Stimulated activated CD8-positive, alpha-beta memory T cell treated with anti-CD3 and anti-CD28 coated beads, Interleukin-2, amount 100 ng/mL, for 1 hour (primary cell): ENCODE results near the gene PAPPA.

Experiments used
- DNase-seq, 2 donors: peaks; one replicate each; pipeline ENCODE4 v3.0.0-alpha.2; 2020; ENCODE audit warnings: low read depth in 2 of 2

The PAPPA gene

DNA sequence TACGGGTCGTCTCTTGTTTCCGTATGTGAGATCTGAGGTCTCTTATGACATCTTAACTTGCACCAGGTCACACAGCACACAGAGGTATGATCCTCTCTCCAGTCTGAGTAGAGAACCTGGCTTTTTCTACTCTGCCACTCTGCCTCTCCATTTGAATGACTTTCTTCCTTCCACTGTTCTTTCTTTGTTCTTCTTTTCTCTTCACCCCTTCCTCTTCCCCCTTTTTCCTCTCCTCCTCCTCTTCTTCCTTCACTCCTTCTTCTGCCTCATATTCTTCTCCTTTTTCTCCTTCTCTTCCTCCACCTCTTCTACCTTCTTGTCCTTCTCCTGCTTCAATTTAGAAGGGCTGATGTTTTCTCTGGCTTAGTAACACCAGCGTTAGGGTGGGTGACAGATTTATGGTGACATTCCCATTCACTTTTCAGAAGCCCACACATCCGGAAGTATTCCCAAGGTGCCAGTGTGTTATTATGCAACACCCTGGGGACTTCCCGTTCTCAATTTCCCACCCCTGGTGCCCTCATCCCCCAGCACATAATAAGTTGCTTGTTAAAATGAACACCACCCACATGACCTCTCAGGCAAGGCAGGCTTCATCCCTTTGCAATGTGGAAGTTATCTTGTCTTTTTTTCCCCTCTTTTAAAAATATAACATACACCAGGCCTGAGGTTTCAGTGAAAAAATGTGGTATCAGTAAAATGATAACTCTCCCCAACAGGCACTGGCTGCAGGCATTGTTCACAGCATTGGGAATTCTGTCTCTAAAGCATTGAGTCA, 122.0 kb downstream of the PAPPA start:
- no peak for DNase-seq

DNA sequence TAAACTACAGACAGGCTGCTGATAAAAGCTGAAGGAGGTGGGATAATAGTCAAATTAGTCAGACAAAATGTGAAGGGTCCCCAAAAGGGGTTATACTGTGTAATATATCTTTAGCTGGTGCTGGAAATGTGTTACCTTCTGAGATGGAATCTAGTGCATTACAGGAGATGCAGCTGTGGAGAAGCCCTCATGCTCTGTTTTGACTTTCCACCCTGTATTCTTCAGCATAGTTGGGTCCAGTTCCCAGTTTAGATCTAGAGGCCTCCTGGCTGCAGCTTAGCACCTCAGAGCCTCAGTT, 122.6 kb downstream of the PAPPA start:
- DNase-seq = no peak

DNA sequence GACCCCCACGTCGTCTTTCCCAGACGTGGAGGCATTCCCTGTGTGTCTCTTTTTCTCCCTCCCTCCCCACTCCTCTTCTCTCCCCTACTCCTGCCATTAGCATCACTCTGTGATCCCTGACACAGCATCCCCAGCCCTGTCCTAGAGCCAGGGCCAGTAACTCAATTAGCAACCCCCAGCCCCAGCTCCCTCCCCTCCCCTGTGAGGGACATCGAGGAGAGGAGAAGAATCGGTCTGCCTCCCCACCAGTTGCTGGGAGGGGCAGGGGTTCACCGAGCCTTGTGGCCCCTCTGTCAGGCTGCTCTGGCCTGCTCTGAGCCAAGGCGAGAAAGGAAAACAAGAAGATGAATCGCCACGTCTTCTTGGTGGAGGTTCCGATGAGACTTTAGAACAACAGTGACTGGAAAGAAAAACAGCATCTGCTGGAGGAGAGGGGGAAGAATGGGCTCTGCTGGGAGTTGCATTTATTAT, 123.1 kb downstream of the PAPPA start:
- DNase-seq = no peak

DNA sequence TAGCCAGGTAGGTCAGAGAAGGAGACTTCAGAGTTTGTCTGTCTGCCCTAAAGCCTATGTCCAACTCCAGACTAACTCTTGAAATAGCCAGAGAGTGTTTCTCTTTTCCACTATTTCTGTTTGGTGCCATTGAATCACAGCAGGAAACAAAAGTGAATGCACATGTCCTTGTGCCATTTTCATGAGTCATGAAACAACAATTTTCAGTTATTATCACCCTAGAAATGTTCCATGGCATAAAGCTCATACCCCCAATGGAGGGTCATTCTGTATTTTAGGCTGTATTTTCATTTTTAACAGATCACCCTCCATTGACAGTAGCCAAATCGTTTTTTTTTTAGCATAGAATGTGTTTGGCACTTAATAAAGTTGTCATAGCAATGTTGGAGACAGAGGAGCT, 124.7 kb downstream of the PAPPA start:
- no peak for DNase-seq

DNA sequence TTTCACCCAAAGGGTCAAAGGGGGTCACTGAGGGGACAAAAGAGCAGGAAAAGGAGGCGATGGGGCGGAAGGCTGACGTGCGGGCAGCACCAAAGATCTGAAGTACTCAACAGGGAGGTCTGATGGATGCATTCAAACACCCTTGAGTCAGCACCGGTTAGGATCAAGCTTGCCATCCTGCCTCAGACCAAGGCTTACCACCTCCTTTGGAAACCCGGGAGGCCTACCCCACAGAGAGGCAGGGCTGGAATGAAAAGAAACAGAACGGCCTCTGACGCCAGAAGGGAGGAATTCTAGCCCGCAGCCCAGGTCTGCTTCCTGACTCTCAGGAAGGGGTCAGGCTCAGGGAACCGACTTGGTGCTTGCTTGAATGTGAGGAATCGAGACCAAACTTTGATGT, 125.6 kb downstream of the PAPPA start:
- no peak for DNase-seq

DNA sequence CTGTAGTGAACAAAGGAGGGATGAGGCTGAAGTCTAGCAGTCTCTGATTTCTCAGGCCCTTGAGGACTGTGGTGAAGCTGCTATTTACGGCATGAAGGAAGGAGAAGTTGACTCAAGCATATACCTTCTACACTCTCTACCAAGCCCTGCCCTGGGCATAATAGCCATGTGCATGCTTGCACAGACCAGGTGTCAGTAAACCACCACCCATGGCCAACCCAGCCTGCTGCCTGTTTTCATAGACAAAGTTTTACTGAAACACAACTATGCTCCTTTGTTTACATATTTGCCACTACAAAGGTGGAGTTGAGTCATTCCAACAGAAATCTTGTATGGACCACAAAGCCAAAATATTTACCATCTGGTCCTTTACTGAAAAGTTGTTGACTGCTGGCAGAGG, 126.9 kb downstream of the PAPPA start:
- no peak for DNase-seq

DNA sequence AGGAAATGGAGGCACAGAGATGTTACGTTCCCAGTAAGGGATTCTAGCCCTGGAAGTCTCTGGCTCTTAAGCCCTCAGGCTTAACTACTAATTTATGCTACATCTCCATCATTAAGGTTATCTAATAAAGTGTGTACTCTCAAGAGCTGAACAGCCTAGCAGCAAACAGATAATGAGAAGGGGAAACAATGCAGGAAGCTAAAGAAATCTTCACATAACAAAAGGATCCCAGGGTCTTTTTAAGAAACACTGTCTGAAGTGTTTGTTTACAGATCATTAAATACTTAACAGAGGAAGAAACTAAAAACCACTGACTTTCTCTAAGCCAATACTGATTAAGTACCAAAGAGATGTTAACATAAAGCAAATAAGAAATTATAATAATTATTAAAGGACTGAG, 129.0 kb downstream of the PAPPA start:
- no peak for DNase-seq

DNA sequence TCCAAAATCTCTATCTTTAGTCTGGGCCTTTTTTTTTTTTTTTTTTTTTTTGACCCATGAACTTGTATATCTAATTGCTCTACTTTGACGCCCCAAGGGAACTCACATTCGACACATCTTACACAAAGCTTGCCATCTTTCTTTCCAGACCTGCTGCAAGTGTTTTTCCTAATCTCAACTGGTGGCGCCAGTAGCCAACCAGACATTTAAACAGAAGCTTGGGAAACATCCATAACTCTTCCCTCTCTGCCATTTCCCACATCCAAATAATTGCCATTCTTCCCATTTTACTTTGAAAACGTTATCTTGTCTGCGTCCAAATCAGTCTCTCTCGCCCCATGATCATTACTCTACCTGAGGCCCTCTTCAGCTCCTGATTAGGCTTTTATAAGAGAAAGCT, 130.9 kb downstream of the PAPPA start:
- DNase-seq = no peak

DNA sequence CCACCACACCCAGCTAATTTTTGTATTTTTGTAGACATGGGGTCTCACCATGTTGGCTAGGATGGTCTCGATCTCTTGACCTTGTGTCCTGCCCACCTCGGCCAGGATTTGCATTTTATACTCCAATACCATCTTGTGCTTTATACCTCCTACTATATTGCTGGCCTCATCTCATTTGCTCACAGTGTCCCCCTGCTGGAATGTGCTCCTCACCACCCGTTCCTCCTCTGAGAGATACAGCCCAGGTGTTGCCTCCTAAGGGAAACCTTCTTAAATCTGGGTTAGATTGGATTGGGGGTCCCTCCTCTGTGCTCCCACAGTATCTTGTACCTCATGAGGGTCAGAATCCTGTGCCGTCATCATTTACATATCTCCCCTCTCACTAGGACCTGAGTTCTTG, 131.7 kb downstream of the PAPPA start:
- DNase-seq = no peak

DNA sequence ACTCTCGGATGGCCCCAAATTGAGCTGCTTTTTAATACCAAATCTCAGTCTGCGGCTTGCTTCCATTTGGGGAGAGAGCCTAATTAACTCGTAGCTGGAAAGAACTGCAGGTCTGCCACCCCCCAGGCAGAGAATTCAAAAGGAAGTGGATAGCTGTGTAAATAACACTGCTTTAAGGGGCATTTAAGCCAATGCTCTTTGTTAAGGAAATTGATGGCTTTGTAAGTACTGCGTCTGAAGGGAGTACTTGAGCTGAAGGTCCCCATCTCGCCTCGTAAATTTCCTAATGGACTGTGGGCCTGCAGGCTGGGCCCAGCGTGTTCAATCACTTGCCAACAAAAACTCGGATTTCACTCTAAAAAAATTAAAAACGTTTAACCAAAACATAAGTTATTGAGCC, 132.7 kb downstream of the PAPPA start:
- no peak for DNase-seq

DNA sequence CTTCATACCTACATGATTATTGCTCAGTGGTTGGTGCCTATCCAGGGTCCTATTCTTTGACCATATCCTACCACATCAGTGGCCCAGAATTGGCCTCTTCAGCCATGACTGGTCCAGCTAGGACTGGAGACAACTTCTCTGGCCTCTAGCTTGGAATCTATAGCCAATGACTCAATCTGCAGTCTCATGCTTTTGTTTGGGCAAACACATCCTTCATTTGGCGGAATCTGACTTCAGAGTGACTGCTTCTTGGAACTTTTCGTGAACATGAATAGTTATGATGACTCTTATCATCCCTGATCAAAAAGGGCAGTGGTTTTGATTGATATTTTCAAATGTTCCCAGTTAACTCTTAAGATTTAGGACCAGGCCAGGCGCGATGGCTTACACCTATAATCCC, 134.1 kb downstream of the PAPPA start:
- DNase-seq = no peak

DNA sequence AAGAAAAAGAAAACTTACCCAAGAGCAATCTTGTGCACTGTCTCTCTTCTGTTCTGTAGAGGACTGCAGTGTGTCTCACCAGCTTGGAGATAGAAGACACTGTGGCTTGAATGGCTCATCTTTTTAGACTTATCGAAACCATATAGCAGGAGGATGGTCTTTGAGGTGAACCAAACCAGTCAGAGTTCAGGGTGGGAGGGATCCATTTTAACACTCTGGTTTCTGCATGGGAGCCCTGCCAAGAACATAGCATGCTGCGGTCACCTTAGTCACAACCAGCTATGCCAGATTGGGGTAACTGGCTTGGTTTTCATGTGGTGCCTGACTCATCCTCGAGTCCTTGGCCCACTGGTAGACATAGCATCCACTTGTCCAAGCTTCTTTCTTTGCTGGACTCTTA, 135.1 kb downstream of the PAPPA start:
- no peak for DNase-seq

DNA sequence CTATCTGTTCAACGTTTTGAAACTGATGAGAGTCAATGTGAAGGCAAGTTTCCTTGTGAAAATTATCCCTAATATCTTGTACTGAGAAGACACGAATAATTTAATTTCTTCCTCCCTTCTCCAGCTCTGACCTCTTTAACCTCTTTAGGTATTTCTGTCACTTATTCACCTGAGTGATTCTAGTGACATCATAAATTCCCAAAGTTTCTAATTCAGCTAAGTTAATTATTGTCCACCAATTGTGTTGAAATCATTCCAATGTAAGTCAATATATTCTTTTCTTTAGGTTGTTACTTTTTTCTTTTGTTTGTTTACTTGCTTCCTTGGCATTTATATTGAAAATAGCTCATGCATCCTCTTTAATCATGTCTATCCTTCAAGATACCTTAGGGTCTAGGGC, 143.8 kb downstream of the PAPPA start:
- no peak for DNase-seq

DNA sequence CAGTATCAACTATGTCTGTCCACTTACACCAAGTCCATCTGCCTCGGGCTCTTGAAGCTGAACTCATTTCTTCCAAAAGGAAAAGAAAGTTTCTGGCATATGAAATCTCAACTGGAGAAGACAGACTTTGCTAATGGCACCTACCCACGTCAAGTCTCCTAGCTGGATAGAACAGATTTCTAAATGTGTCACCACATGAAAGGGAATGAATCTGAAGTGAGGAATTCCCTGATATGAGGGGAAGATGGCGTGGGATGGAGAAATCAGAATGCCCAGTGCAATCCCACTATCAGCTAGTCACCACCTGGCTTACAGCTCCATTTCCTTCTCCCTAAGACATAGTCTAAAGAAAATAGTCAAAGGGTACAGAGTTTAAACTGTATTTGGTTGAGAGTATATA, 144.7 kb downstream of the PAPPA start:
- DNase-seq = no peak

DNA sequence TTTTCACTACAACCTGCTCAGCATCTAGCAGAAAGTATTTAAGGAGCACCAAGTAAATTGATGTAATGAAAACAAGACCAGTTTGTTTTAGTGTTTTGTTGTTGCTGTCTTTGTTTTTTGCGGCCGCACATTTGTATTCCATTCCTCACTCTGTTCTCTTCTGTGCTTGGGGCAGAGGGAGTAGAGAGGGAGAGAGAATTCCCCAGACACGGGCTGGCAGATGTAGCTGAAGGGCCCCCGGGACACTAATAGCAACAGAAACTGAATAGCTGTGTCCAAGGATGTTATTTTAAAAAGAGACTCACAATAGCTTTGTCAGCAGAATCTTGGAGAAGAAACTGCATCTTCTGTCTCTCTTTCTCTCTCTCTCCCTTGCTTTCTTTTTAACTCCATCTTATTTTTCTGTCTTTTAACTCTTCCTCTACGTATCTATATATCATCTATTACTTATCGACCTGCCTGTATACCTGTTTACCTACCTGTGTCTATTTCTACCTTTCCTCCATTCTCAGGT, 145.3 kb downstream of the PAPPA start:
- no peak for DNase-seq

DNA sequence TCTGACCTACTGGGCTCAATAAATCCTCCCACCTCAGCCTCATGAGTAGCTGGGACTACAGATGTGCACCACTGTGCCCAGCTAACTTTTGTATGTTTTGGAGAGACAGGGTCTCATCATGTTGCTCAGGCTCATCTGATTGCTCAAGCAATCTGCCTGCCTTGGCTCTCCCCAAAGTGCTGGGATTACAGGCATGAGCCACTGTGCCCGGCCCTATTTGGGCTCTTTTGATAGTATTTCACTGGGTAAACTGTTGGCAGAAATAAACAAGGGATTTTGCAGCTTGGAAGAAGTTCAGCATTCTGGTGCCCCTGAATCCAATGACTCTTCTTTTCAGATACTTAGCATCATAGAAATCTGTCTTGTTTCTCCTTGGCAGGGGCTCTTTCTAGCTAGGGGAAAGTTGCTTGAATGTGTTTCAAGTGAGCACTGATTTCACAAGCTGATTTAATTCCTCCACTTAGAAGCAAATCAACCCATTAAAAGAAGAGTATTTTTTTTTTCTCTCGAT, 146.8 kb downstream of the PAPPA start:
- DNase-seq = no peak

DNA sequence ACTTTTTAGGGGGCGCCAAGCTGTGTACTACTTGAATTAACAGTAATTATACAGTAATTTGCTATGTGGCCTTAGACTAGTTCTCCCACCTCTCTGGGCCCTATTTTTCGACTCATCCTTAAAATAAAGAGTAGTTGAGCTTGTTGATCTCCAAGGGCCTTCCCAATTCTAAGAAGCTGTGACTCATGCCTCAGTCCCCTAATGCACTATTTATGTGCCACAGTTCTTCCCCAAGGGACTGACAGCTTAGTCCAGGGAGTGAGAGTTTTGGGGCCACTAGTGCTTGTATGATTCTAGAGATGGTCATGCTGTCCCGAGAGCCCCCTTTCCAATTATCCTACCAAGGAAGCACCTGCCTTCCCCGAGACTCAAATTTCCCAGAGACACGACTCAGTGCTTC, 149.7 kb downstream of the PAPPA start:
- DNase-seq = no peak

DNA sequence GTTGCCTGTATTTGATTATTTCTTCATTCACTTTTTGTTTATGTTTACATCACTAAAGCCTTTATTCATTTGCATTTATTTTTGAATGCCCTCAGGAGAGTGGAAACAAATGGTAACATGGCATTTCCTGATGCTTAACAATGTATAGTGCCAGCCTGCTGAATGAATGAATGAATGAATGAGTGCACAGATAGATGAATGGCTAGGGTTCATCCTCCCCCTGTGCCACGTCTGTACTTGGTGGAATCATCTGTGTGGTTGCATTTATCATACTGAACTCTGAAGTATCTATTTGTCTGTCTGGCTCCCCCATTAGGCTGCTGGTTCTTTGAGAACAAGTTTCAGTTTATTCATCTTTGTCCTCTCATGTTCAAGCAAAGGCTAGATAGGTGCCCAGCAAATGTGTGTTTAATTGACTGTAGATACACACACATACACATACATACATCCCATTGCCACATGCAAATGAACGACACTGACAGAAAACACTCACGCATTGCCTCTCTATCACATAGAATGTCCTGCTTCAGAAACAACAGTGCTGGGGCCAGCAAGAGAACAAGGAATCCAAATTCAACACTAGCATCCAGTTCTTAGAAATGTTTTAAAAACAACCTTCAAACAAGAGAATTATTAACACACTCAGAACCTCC, 150.4 kb downstream of the PAPPA start:
- DNase-seq = no peak

DNA sequence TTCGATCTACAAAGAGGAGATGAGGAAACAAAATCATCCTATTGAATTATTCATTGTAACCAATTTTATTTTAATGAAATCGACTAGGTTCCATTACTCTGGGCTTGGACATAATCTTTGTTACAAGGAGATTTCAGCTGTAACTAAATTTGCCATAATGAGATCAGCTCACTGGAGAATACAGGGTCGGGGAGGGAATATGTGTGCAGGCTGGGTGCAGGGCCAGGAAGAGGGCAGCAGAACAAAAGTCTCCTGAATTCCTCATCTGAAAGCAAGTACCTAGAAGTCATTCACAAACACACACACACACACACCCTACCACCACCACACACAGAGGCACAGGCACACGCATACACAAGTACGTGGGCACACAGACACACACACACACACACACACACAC, 151.2 kb downstream of the PAPPA start:
- DNase-seq = no peak

DNA sequence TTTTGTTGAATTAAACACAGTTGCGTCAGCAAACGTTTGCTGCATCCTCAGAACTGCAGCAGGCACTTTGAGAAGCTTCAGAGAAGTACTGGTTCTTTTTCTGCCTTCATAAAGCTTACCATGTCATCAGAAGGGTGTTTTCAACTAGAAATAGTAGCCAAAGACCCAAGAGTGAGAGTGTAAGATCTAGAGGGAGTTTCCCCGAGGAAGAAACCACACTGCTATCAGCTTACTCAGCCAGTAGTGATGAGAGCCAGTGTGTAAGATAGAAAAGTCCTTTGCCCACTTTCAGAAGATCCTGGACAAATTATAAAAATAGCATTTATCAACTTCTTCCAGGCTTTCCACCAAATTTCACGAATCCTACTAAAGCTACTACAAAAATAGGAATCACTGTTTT, 154.5 kb downstream of the PAPPA start:
- DNase-seq = no peak

DNA sequence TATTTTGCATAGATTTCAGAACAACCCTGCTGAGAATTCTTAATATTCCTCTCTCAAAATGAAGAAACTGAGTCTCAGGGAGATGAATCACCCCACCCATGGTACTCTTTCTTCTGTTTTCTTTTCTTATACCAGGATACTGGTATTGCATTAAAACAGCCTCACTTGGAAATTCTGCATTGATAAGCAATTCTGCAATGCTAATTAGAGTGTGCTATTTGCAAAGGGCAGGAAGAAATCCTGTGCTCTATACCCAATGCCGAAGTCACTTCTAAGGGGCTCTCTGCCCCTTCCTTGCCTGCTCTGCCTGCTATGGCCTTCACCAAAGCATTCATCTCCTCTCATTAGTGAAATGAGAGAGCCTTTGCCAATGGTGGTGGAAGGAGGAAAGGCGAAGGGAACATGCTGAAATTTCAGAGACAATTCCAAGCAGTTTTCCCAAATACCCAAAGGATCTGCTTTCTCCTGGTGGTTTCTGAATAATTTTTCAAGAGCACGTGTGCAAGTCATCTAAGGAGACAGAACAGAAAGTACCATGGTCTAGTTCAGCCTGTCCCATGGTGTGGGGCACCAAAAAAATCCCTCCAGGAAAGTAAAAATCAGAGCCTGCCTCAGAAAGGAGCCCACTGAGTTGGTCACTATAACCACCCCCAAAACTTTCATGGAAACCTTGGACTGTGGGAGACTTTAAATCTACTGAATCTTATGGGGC, 156.5 kb downstream of the PAPPA start:
- no peak for DNase-seq

DNA sequence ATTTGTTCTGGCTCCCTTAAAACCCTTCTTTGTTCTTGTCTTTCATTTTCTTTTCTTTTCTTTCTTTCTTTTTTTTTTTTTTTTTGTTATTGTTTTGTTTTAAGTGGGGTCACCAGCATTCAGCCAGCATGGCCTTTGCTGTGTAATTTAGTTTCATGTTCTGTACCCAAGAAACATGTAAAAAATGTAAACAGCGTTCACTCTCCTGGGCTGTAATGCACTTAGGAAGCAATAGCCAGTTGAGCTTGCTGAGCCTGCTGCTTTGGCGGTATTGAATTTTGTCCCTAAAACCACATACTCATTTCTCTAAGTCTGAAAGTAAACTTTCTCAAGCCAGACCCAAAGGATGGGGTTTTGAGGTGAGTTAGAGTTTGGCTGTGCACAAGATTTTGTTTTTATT, 158.6 kb downstream of the PAPPA start:
- DNase-seq = no peak

DNA sequence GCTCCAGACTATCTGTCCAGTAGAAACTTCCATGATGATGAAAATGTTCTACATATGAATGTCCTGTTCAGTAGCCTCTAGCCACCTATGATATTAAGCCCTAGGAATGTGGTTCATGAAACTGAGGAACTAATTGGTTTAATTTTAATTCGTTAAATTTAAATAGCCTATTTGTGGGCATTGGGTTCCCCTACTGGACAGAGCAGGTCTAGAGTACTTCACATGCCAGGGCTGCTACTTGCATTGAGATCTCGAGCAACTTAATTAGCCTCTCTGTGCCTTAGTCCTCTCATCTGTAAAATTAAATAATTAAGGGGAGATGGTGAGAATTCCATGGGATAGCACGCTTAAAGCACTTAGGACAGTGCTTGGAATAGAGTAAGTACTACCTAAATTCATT, 160.0 kb downstream of the PAPPA start:
- DNase-seq = no peak
